ENCODE measurements around the gene SFMBT2.

The SFMBT2 gene

GRCh38 chr10:7206412-7207100, 204.3 kb downstream of the SFMBT2 start:
- H3K27ac ChIP-seq, result no peak overlapping the region
- TF ChIP-seq ZFX (IDR thresholded peaks at IDR 0.05; ENCODE audit: borderline replicate concordance) (no peak), CTCF (IDR thresholded peaks at IDR 0.05) (no peak)

- TF ChIP-seq CTCF (IDR thresholded peaks at IDR 0.05) (no peak), ZFX (IDR thresholded peaks at IDR 0.05; ENCODE audit: borderline replicate concordance) (no peak)
- H3K27ac ChIP-seq, result no peak overlapping the region
Measured at GRCh38 chr10:7205656-7206055, 205.2 kb downstream of the SFMBT2 start.

- TF ChIP-seq CTCF (IDR thresholded peaks at IDR 0.05) (no peak), ZFX (IDR thresholded peaks at IDR 0.05; ENCODE audit: borderline replicate concordance) (no peak)
- H3K27ac ChIP-seq, result peak overlapping the region; percentile 83
Measured at GRCh38 chr10:7202793-7203355, 208.0 kb downstream of the SFMBT2 start.

GRCh38 chr10:7199152-7199760, 211.6 kb downstream of the SFMBT2 start:
- TF ChIP-seq ZFX (IDR thresholded peaks at IDR 0.05; ENCODE audit: borderline replicate concordance) (no peak), CTCF (IDR thresholded peaks at IDR 0.05) (no peak)
- no peak overlapping the region for H3K27ac ChIP-seq

GRCh38 chr10:7196284-7196683, 214.6 kb downstream of the SFMBT2 start:
- TF ChIP-seq CTCF (IDR thresholded peaks at IDR 0.05) (no peak), ZFX (IDR thresholded peaks at IDR 0.05; ENCODE audit: borderline replicate concordance) (no peak)
- H3K27ac ChIP-seq, result no peak overlapping the region

- no peak overlapping the region for H3K27ac ChIP-seq
Measured at GRCh38 chr10:7195118-7195517, 215.7 kb downstream of the SFMBT2 start.

GRCh38 chr10:7194571-7194970, 216.3 kb downstream of the SFMBT2 start:
- TF ChIP-seq ZFX (IDR thresholded peaks at IDR 0.05; ENCODE audit: borderline replicate concordance), result no peak
- no peak overlapping the region for H3K27ac ChIP-seq

More at GRCh38 chr10:7195118-7195517, 215.7 kb downstream of the SFMBT2 start:
- no peak for TF ChIP-seq ZFX (IDR thresholded peaks at IDR 0.05; ENCODE audit: borderline replicate concordance)

- H3K27ac ChIP-seq, result no peak overlapping the region
Measured at GRCh38 chr10:7193369-7193768, 217.5 kb downstream of the SFMBT2 start.

More at GRCh38 chr10:7193369-7193768, 217.5 kb downstream of the SFMBT2 start:
- TF ChIP-seq ZFX (IDR thresholded peaks at IDR 0.05; ENCODE audit: borderline replicate concordance), result no peak
- no peak for TF ChIP-seq CTCF (IDR thresholded peaks at IDR 0.05)
